SJSA1 (cell line): Measurements from ENCODE around the gene CRTC1. TPM values are rescaled to one million over a fixed set of nuclear protein-coding genes. Genes with fewer than 3 reads are reported as not detected.
"Not testable (repeated sequence)": the region's sequence is repeated elsewhere in the genome, so short reads cannot be mapped to it uniquely, and the experiment has no call there.

Experiments used
- DNase-seq, 2 experiments: peaks; one replicate each; pipeline ENCODE4 v3.0.0-alpha.2; 2015 to 2020; ENCODE audit warnings: low spot score in 2 of 2, low read depth in 1 of 2
- H3K27ac ChIP-seq: fragments of 250-450 bp; sonication (Bioruptor Pico); 2 replicates; pipeline ENCODE4 v1.5.1; 2020; ENCODE audit warnings: mild to moderate bottlenecking, moderate library complexity
- H3K27me3 ChIP-seq: fragments of 250-450 bp; sonication (Bioruptor Pico); replicated peaks from 2 replicates; pipeline ENCODE4 v1.5.1; 2020; ENCODE audit warnings: mild to moderate bottlenecking, moderate library complexity
- H3K36me3 ChIP-seq: fragments of 250-450 bp; sonication (Bioruptor Pico); 2 replicates; pipeline ENCODE4 v1.5.1; 2020; ENCODE audit warnings: mild to moderate bottlenecking
- H3K4me1 ChIP-seq: fragments of 250-450 bp; sonication (Bioruptor Pico); replicated peaks from 2 replicates; pipeline ENCODE4 v1.6.1; 2021; ENCODE audit warnings: mild to moderate bottlenecking
- H3K4me3 ChIP-seq: fragments of 250-450 bp; sonication (Bioruptor Pico); 2 replicates; pipeline ENCODE4 v1.5.1; 2020; ENCODE audit warnings: mild to moderate bottlenecking
- H3K9me3 ChIP-seq: fragments of 250-450 bp; sonication (Bioruptor Pico); replicated peaks from 2 replicates; pipeline ENCODE4 v1.5.1; 2020; ENCODE audit warnings: mild to moderate bottlenecking
- total RNA-seq: library from RNA; depleted of rRNA; stranded (reverse); fragments of >200 nt; shearing (Covaris generic); gene quantifications from 2 replicates; pipeline ENCODE4 v1.2.3, GENCODE V29; 2014

CRTC1 gene
- total RNA-seq, 1 experiment from 2014 or later = 1.3 TPM

- Histone ChIP-seq H3K4me1 (no peaks in the 10 kb centered on the region), H3K27ac (no peak overlapping the region), H3K9me3 (no peaks in the 10 kb centered on the region), H3K4me3 (no peak overlapping the region), H3K36me3 (no peaks in the 10 kb centered on the region), H3K27me3 (peaks cover 9% of the 10 kb centered on the region; the same call in 1 of the 2 replicates)
- DNase-seq = no peak
Measured at GRCh38 chr19:18800636-18801035, 117.2 kb downstream of the CRTC1 start.

- Histone ChIP-seq H3K4me3 (no peak overlapping the region), H3K27ac (no peak overlapping the region), H3K36me3 (no peaks in the 10 kb centered on the region), H3K4me1 (no peaks in the 10 kb centered on the region), H3K27me3 (peaks cover 6% of the 10 kb centered on the region; the same call in 1 of the 2 replicates), H3K9me3 (no peaks in the 10 kb centered on the region)
- no peak for DNase-seq
Measured at GRCh38 chr19:18802354-18802753, 118.9 kb downstream of the CRTC1 start.

- Histone ChIP-seq H3K4me1 (no peaks in the 10 kb centered on the region), H3K27me3 (no peaks in the 10 kb centered on the region; the same call in 1 of the 2 replicates), H3K27ac (no peak overlapping the region), H3K36me3 (no peaks in the 10 kb centered on the region), H3K9me3 (no peaks in the 10 kb centered on the region), H3K4me3 (no peak overlapping the region)
- no peak for DNase-seq
Measured at GRCh38 chr19:18803550-18804138, 120.2 kb downstream of the CRTC1 start.

GRCh38 chr19:18804139-18804601 is 120.7 kb downstream of the CRTC1 start:
- no peaks in the 10 kb centered on the region for H3K9me3 ChIP-seq
- H3K27me3 ChIP-seq = no peaks in the 10 kb centered on the region; the same call in 1 of the 2 replicates
- no peaks in the 10 kb centered on the region for H3K4me1 ChIP-seq
- no peak for DNase-seq
- H3K36me3 ChIP-seq = no peaks in the 10 kb centered on the region
- H3K27ac ChIP-seq = no peak overlapping the region
- no peak overlapping the region for H3K4me3 ChIP-seq

GRCh38 chr19:18804643-18805042 is 121.2 kb downstream of the CRTC1 start:
- Histone ChIP-seq H3K4me3 (no peak overlapping the region), H3K27ac (no peak overlapping the region), H3K9me3 (no peaks in the 10 kb centered on the region), H3K4me1 (no peaks in the 10 kb centered on the region), H3K36me3 (no peaks in the 10 kb centered on the region), H3K27me3 (no peaks in the 10 kb centered on the region; the same call in 1 of the 2 replicates)
- DNase-seq = no peak

- Histone ChIP-seq H3K27ac (no peak overlapping the region), H3K36me3 (no peaks in the 10 kb centered on the region), H3K4me3 (no peak overlapping the region), H3K27me3 (no peaks in the 10 kb centered on the region), H3K9me3 (no peaks in the 10 kb centered on the region), H3K4me1 (no peaks in the 10 kb centered on the region)
- DNase-seq = no peak
Measured at GRCh38 chr19:18807861-18808331, 124.4 kb downstream of the CRTC1 start.

GRCh38 chr19:18809149-18809868 is 125.8 kb downstream of the CRTC1 start:
- H3K27ac ChIP-seq = no peak overlapping the region
- H3K9me3 ChIP-seq = no peaks in the 10 kb centered on the region
- no peaks in the 10 kb centered on the region for H3K4me1 ChIP-seq
- H3K36me3 ChIP-seq = no peaks in the 10 kb centered on the region
- no peak overlapping the region for H3K4me3 ChIP-seq
- H3K27me3 ChIP-seq = 0 out of 2 replicates have a peak, but pooled peaks cover 7% of the 10 kb centered on the region
- DNase-seq = no peak

- not testable (repeated sequence) for H3K4me3 ChIP-seq, DNase-seq, H3K36me3 ChIP-seq, H3K27ac ChIP-seq, H3K4me1 ChIP-seq, H3K27me3 ChIP-seq, H3K9me3 ChIP-seq
Measured at GRCh38 chr19:18811638-18812037, 128.2 kb downstream of the CRTC1 start.

GRCh38 chr19:18814063-18814462 is 130.6 kb downstream of the CRTC1 start:
- Histone ChIP-seq H3K27me3 (peaks cover 15% of the 10 kb centered on the region; the same call in 1 of the 2 replicates), H3K9me3 (no peaks in the 10 kb centered on the region), H3K4me3 (no peak overlapping the region), H3K36me3 (no peaks in the 10 kb centered on the region), H3K4me1 (no peaks in the 10 kb centered on the region), H3K27ac (no peak overlapping the region)
- DNase-seq = no peak

GRCh38 chr19:18815673-18816072 is 132.2 kb downstream of the CRTC1 start:
- H3K27ac ChIP-seq = no peak overlapping the region
- H3K4me1 ChIP-seq = no peaks in the 10 kb centered on the region
- no peak overlapping the region for H3K4me3 ChIP-seq
- no peaks in the 10 kb centered on the region for H3K9me3 ChIP-seq
- no peaks in the 10 kb centered on the region for H3K36me3 ChIP-seq
- peaks cover 15% of the 10 kb centered on the region; the same call in 1 of the 2 replicates for H3K27me3 ChIP-seq
- no peak for DNase-seq

GRCh38 chr19:18816645-18817044 is 133.2 kb downstream of the CRTC1 start:
- not testable (repeated sequence) for H3K27ac ChIP-seq, H3K4me1 ChIP-seq, H3K36me3 ChIP-seq, H3K4me3 ChIP-seq, H3K9me3 ChIP-seq, DNase-seq
- H3K27me3 ChIP-seq = peaks cover 15% of the 10 kb centered on the region; the same call in 1 of the 2 replicates

- Histone ChIP-seq H3K9me3 (no peaks in the 10 kb centered on the region), H3K36me3 (no peaks in the 10 kb centered on the region), H3K4me3 (no peak overlapping the region), H3K4me1 (no peaks in the 10 kb centered on the region), H3K27me3 (peaks cover 15% of the 10 kb centered on the region; the same call in 1 of the 2 replicates), H3K27ac (no peak overlapping the region)
- DNase-seq = no peak
Measured at GRCh38 chr19:18817574-18817973, 134.1 kb downstream of the CRTC1 start.

- H3K4me1 ChIP-seq = peaks cover 13% of the 10 kb centered on the region
Measured at GRCh38 chr19:18828786-18829185, 145.3 kb downstream of the CRTC1 start.

GRCh38 chr19:18830488-18830887 is 147.0 kb downstream of the CRTC1 start:
- Histone ChIP-seq H3K4me3 (no peak overlapping the region), H3K27me3 (peaks cover 4% of the 10 kb centered on the region; the same call in 1 of the 2 replicates), H3K27ac (no peak overlapping the region), H3K36me3 (peaks cover 34% of the 10 kb centered on the region), H3K4me1 (peaks cover 19% of the 10 kb centered on the region), H3K9me3 (peaks cover 11% of the 10 kb centered on the region)
- no peak for DNase-seq

More at GRCh38 chr19:18828786-18829185, 145.3 kb downstream of the CRTC1 start:
- no peak for DNase-seq
- Histone ChIP-seq H3K36me3 (peaks cover 17% of the 10 kb centered on the region), H3K9me3 (peaks cover 11% of the 10 kb centered on the region), H3K27ac (no peak overlapping the region), H3K27me3 (peaks cover 4% of the 10 kb centered on the region; the same call in 1 of the 2 replicates), H3K4me3 (no peak overlapping the region)
